K562 treated with DMSO at 1 percent for 12 hours (cell line): ENCODE data around the gene ZFHX2. TPM values are rescaled to one million over a fixed set of nuclear protein-coding genes. Genes with fewer than 3 reads are reported as not detected.

Source experiments
- total RNA-seq: library from RNA; unstranded; fragments of 300-600 nt; gene quantifications from 2 replicates; pipeline ENCODE4 v1.2.3, GENCODE V29; 2022; ENCODE audit not compliant: insufficient read depth

ZFHX2 gene
- total RNA-seq = not detected in 2 replicates

DNA sequence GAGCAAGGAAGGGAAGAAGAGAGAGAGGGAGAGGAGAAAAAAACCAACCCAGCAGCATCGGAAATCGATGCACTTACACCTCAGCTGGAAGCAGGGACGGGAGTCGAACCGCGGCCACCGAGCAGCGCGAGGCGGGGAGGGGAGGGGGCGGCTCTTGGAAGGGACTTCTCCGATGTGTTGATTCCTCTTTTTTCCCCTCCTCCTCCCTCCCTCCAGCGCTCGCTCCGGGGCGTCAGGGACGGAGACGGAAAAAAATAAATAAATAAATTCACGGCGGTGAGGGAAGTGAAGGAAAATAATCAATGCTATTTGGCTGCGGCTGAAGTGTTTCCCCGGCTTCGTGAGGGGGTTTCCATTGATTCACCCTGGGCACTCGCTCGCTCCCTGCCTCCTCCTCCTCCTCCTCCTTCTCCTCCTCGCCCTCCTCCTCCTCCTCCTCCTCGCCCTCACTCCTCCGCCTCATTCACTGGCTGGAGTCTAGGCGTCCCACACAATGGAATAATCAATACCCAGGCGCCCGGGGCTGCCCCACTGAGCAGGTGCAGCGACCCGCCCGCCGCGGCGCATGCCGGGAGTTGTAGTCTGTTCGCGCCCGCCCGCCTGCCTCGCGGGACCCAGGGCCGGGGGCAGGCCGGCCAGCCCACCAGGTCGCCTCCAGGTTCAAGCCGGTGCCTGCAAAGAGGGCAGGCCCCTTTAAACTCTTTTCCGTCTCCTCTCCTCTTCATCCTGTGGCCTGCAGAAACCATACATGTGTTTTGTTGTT lies at the start of gene ZFHX2:
ZFHX2 (minus strand) TSS at position 500 of the 763 bp plus-strand sequence. CDS start 16,440 bp downstream, outside the sequence.

GRCh38 chr14:23578560-23579310 lies 27.2 kb upstream of the ZFHX2 start, which contains the start of gene JPH4:
TSS of gene JPH4 (minus strand) at chr14:23578790. CDS start at chr14:23577453, 1,337 bp downstream.

GRCh38 chr14:23567186-23568020 lies 15.8 kb upstream of the ZFHX2 start, which contains the start of gene AP1G2:
TSS of gene AP1G2 (minus strand) at chr14:23567791. CDS start at chr14:23567314, 477 bp downstream.

DNA sequence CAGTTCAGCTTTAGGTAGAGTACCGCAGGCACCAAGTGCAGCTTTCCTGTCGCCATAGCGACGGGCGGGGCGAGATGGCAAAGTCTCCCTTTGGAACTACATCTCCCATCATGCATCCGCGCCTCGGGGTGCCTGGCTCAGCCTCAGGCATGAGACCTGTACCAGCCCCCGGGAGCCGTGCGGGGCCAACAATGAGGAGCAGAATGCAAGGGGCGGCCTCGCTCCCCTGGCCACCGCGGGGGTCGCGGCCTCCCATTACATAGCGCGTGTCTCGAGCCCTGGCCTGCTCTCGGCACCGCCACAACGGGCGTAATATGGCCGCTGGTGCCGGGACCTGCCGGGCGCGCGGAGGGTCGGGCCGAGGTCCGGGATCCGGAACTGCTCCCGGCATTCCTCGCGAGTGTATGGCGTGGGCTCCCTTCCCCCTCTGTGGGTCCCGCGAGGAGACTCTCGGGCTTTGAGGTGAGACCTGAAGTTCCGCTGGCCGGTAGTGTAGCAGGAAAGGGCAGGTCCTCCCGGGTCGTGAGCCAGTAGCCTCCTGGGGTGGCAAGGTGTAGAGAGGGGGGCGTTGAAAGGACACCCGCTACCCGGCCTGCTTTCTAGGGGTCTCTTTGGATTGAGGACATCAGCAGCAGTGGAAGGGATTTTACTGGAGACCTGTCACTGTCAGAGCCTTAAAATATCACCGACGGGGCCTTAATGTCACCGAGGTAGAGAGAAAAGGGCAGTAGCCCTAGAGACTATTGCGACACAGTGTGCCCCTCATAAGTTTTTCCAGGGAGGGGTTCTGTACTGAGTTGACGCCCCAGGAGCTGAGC lies 4.5 kb upstream of the ZFHX2 start, which contains the start of gene THTPA:
THTPA (plus strand) TSS at position 390 of the 818 bp plus-strand sequence. CDS start 487 bp downstream, outside the sequence.

Other genes starting within 250 kb of the ZFHX2 start
- 5.4 and 15.6 TPM in 2 replicates for gene PPP1R3E, start 248.9 kb downstream of the ZFHX2 start, total RNA-seq
- gene BCL2L2, start 244.9 kb downstream of the ZFHX2 start, total RNA-seq = 16.4 and 24.2 TPM in 2 replicates
- gene PABPN1, start 230.3 kb downstream of the ZFHX2 start, total RNA-seq = 78.5 and 118 TPM in 2 replicates
- 0.28 and 0.58 TPM in 2 replicates for gene SLC22A17, start 198.9 kb downstream of the ZFHX2 start, total RNA-seq
- gene EFS, start 186.6 kb downstream of the ZFHX2 start, total RNA-seq = not detected in 2 replicates
- gene IL25, start 179.0 kb downstream of the ZFHX2 start, total RNA-seq = not detected in 2 replicates
- gene CMTM5, start 174.7 kb downstream of the ZFHX2 start, total RNA-seq = not detected in 2 replicates
- not detected in 2 replicates for gene MYH6, start 143.5 kb downstream of the ZFHX2 start, total RNA-seq
- gene MYH7, start 116.1 kb downstream of the ZFHX2 start, total RNA-seq = not detected in 2 replicates
- gene NGDN, start 82.1 kb downstream of the ZFHX2 start, total RNA-seq = 30.4 and 33.4 TPM in 2 replicates
- 1.8 and 3.7 TPM in 2 replicates for gene THTPA, start 4.5 kb upstream of the ZFHX2 start, total RNA-seq
- 22.8 and 54.3 TPM in 2 replicates for gene AP1G2, start 16.0 kb upstream of the ZFHX2 start, total RNA-seq
- gene JPH4, start 27.0 kb upstream of the ZFHX2 start, total RNA-seq = 0.23 TPM in 1 of 2 replicates, not detected in the other
- gene DHRS2, start 84.6 kb upstream of the ZFHX2 start, total RNA-seq = 125 and 175 TPM in 2 replicates